Measurements from ENCODE around the gene POLR2E.

The POLR2E gene

GRCh38 chr19:1041835-1042685 is 53.1 kb downstream of the POLR2E start:
- Histone ChIP-seq H3K36me3 (ENCODE audit: control insufficient read depth, insufficient read depth, low read length) (no peaks in the 10 kb centered on the region), H3K4me2 (ENCODE audit: low read length) (no peak overlapping the region), H3K4me1 (peaks cover 5% of the 10 kb centered on the region), H3K27me3 (ENCODE audit: control insufficient read depth, insufficient read depth, low read length) (no peaks in the 10 kb centered on the region), H3K4me3 (ENCODE audit: low read depth, low read length) (no peak overlapping the region), H2AFZ (no peak overlapping the region), H3K9ac (no peak overlapping the region), H3K27ac (no peak overlapping the region), H3K9me3 (ENCODE audit: control insufficient read depth, low read length) (no peaks in the 10 kb centered on the region), H3K79me2 (no peaks in the 10 kb centered on the region)
- no peak for TF ChIP-seq CTCF (IDR thresholded peaks at IDR 0.05)

DNA sequence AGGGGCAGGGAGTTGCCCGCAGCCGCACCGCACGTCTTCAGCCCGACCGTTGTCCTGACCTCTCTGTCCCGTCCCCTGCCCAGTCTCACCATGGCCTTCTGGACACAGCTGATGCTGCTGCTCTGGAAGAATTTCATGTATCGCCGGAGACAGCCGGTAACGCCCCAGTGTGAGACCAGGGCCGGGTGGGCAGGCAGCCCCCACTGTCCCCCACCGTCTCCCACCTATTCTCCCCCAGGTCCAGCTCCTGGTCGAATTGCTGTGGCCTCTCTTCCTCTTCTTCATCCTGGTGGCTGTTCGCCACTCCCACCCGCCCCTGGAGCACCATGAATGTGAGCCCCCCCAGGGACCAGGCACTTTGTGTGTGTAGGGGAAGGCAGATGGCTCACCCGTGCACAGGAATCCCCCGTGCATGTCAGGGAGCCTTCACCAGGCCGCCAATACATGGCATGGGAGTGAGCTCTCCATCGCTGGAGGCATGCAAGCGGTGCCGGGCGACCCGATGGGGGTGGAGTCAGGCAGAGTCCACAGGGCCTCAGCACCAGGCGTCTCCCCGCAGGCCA is 53.8 kb downstream of the POLR2E start:
- Histone ChIP-seq H3K4me3 (ENCODE audit: low read depth, low read length) (peak overlapping the region; percentile 63), H3K27ac (no peak overlapping the region), H3K9me3 (ENCODE audit: control insufficient read depth, low read length) (no peaks in the 10 kb centered on the region), H2AFZ (peak overlapping the region; percentile 47), H3K9ac (no peak overlapping the region), H3K79me2 (no peaks in the 10 kb centered on the region), H3K4me2 (ENCODE audit: low read length) (peak overlapping the region; percentile 77), H3K27me3 (ENCODE audit: control insufficient read depth, insufficient read depth, low read length) (no peaks in the 10 kb centered on the region), H3K36me3 (ENCODE audit: control insufficient read depth, insufficient read depth, low read length) (no peaks in the 10 kb centered on the region), H3K4me1 (peaks cover 5% of the 10 kb centered on the region)
- TF ChIP-seq CTCF (IDR thresholded peaks at IDR 0.05), result no peak

- Histone ChIP-seq H3K4me2 (ENCODE audit: low read length) (peak overlapping the region; percentile 77), H3K27me3 (ENCODE audit: control insufficient read depth, insufficient read depth, low read length) (no peaks in the 10 kb centered on the region), H3K9ac (no peak overlapping the region), H3K9me3 (ENCODE audit: control insufficient read depth, low read length) (no peaks in the 10 kb centered on the region), H3K79me2 (no peaks in the 10 kb centered on the region), H3K4me3 (ENCODE audit: low read depth, low read length) (peak overlapping the region; percentile 63), H3K36me3 (ENCODE audit: control insufficient read depth, insufficient read depth, low read length) (no peaks in the 10 kb centered on the region), H3K27ac (peak overlapping the region; percentile 3), H2AFZ (peak overlapping the region; percentile 71), H3K4me1 (peaks cover 5% of the 10 kb centered on the region)
- TF ChIP-seq CTCF (IDR thresholded peaks at IDR 0.05), result no peak
Measured at GRCh38 chr19:1040476-1041271, 54.5 kb downstream of the POLR2E start.

DNA sequence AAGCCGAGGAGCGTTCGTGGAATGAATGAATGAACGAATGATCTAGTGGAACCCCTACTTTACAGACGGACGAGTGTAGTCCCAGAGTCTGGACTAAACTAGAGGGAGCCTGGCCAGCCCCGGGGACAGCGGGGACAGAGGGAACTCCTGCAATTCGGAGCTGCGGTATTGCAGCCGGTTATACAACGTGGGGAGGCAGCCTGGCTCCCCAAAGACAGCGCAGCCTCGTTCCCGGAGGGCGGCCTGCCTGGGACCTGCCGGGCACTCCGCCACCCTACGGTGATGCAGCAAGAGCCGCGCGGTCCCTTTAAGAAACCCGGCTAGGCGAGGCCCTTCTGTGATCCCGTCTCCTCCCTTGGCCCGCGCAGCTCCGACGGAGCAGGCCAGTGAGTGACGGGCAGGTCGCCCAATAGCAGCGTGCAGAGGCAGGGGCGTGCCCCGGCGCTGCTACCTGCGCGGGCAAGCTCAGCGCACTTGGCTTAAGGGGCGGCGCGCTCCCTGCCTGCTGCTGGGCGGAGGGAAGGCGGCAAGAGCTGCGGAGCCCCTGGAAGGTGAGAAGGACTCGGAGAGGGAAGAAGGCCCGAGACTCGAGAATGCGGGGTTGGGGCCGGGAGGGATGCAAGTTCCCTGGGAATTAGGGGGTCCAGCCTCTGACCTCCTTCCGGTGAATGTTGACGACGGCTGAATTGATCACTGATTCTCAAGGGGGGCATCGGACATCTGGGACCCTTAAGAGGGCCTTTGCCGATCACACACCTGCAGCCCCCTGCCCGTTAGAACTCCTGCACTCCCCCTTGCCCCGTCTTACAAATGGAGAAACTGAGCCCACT is 55.3 kb downstream of the POLR2E start, which contains the start of gene ABCA7:
ABCA7 (plus strand) TSS at position 462 of the 830 bp plus-strand sequence. CDS start 1,255 bp downstream, outside the sequence.
- Histone ChIP-seq H3K9me3 (ENCODE audit: control insufficient read depth, low read length) (no peaks in the 10 kb centered on the region), H3K4me3 (ENCODE audit: low read depth, low read length) (peak within 1 kb of the TSS; percentile 63), H3K4me1 (peaks cover 5% of the 10 kb centered on the region), H3K79me2 (no peaks in the 10 kb centered on the region), H3K27me3 (ENCODE audit: control insufficient read depth, insufficient read depth, low read length) (no peaks in the 10 kb centered on the region), H3K27ac (peak within 1 kb of the TSS; percentile 3), H3K36me3 (ENCODE audit: control insufficient read depth, insufficient read depth, low read length) (no peaks in the 10 kb centered on the region), H3K4me2 (ENCODE audit: low read length) (peak within 1 kb of the TSS; percentile 77), H2AFZ (peak within 1 kb of the TSS; percentile 71), H3K9ac (no peak within 1 kb of the TSS)
- no peak for TF ChIP-seq CTCF (IDR thresholded peaks at IDR 0.05)

Data from parathyroid adenoma (tissue), 2 donors.